Measurements from ENCODE around the gene AGAP3. TPM values are rescaled to one million over a fixed set of nuclear protein-coding genes. Genes with fewer than 3 reads are reported as not detected.

The AGAP3 gene
- total and polyA plus RNA-seq, 3 donors from 2014 or later = 44.1 to 90.5 (median 65.6) TPM

GRCh38 chr7:151114151-151115090 is 28.1 kb downstream of the AGAP3 start:
- Histone ChIP-seq H3K27me3 (no peaks in the 10 kb centered on the region), H3K27ac (no peak overlapping the region), H3K4me1 (no peaks in the 10 kb centered on the region), H3K4me3 (peak overlapping the region; percentile 17 to 22), H3K9me3 (no peaks in the 10 kb centered on the region), H3K36me3 (ENCODE audit: low read depth, missing control alignments) (no peaks in the 10 kb centered on the region)
- no peak for DNase-seq
- WGBS, 2 donors = 40 to 77% methylated on average over 26 to 65 of the region's 101 CpGs
- intact Hi-C loops (cut with DNase I; ENCODE audit: low total_unique reads) = no loop called here
- TF ChIP-seq CTCF (IDR thresholded peaks at IDR 0.05) = no peak
- TF ChIP-seq POLR2A (IDR thresholded peaks at IDR 0.05) = no peak

- Histone ChIP-seq H3K27me3 (no peaks in the 10 kb centered on the region), H3K27ac (no peak overlapping the region), H3K9me3 (no peaks in the 10 kb centered on the region), H3K36me3 (ENCODE audit: low read depth, missing control alignments) (no peaks in the 10 kb centered on the region), H3K4me3 (peak overlapping the region in 1 of 2 donors; percentile 21), H3K4me1 (no peaks in the 10 kb centered on the region)
- intact Hi-C loops (cut with DNase I; ENCODE audit: low total_unique reads) = no loop called here
- WGBS, 2 donors = 22% methylated on average over 41 of the region's 114 CpGs; no CpG with 5 or more reads in 1 of the 2 donors
- DNase-seq = no peak
- no peak for TF ChIP-seq POLR2A (IDR thresholded peaks at IDR 0.05)
- peak in 1 of 3 experiments; percentile 7 for TF ChIP-seq CTCF (IDR thresholded peaks at IDR 0.05)
Measured at GRCh38 chr7:151115121-151115835, 29.0 kb downstream of the AGAP3 start.

GRCh38 chr7:151115836-151116418 is 29.7 kb downstream of the AGAP3 start:
- Histone ChIP-seq H3K36me3 (ENCODE audit: low read depth, missing control alignments) (no peaks in the 10 kb centered on the region), H3K27ac (no peak overlapping the region), H3K4me3 (peak overlapping the region in 1 of 2 donors; percentile 21), H3K27me3 (no peaks in the 10 kb centered on the region), H3K9me3 (no peaks in the 10 kb centered on the region), H3K4me1 (no peaks in the 10 kb centered on the region)
- intact Hi-C loops (cut with DNase I; ENCODE audit: low total_unique reads) = no loop called here
- WGBS, 2 donors = 68% methylated on average over 14 of the region's 14 CpGs; no CpG with 5 or more reads in 1 of the 2 donors
- no peak for TF ChIP-seq CTCF (IDR thresholded peaks at IDR 0.05)
- no peak for TF ChIP-seq POLR2A (IDR thresholded peaks at IDR 0.05)
- DNase-seq = peak; percentile 33

GRCh38 chr7:151116603-151117440 is 30.5 kb downstream of the AGAP3 start:
- TF ChIP-seq POLR2A (IDR thresholded peaks at IDR 0.05) = no peak
- TF ChIP-seq CTCF (IDR thresholded peaks at IDR 0.05) = no peak
- intact Hi-C loops (cut with DNase I; ENCODE audit: low total_unique reads) = no loop called here
- 93% methylated on average over 5 to 22 of the region's 27 CpGs for WGBS, 2 donors
- Histone ChIP-seq H3K27ac (no peak overlapping the region), H3K4me3 (no peak overlapping the region), H3K36me3 (ENCODE audit: low read depth, missing control alignments) (no peaks in the 10 kb centered on the region), H3K4me1 (no peaks in the 10 kb centered on the region), H3K27me3 (no peaks in the 10 kb centered on the region), H3K9me3 (no peaks in the 10 kb centered on the region)
- DNase-seq = no peak

All from testis (tissue), 3 donors.